H1 (cell line): ENCODE measurements around the gene ITGA11.

Experiments used
- BACH1 ChIP-seq: IDR thresholded peaks from 2 replicates; pipeline ENCODE4 v1.6.1; 2012; ENCODE audit warnings: low read length, improper control_type of control experiment
- BRCA1 ChIP-seq: IDR thresholded peaks from 2 replicates; pipeline ENCODE4 v1.6.1; 2012; ENCODE audit warnings: low read depth, low read length, improper control_type of control experiment
- CHD2 ChIP-seq: IDR thresholded peaks from 2 replicates; pipeline ENCODE4 v1.6.1; 2012; ENCODE audit warnings: low read length, improper control_type of control experiment
- CREB1 ChIP-seq: IDR thresholded peaks from 2 replicates; pipeline ENCODE4 v1.6.1; 2012; ENCODE audit warnings: inconsistent platforms
- EZH2 ChIP-seq: fragments of 200-600 bp; sonication (generic); IDR thresholded peaks from 2 replicates; pipeline ENCODE4 v1.7.1; 2012; ENCODE audit warnings: low read depth, mild to moderate bottlenecking, moderate library complexity, low read length, inconsistent platforms; ENCODE audit not compliant: severe bottlenecking
- FOSL1 ChIP-seq: IDR thresholded peaks from 2 replicates; pipeline ENCODE4 v1.6.1; 2011; ENCODE audit warnings: mild to moderate bottlenecking, low read depth, low read length, moderate library complexity; ENCODE audit not compliant: insufficient read depth
- POLR2A ChIP-seq, 2 experiments: IDR thresholded peaks; 1 replicate in 1 of 2; 2 replicates in 1 of 2; pipeline ENCODE4 v1.6.1; 2011; ENCODE audit warnings: low read depth in 2 of 2, low read length in 2 of 2, mild to moderate bottlenecking in 2 of 2; ENCODE audit errors: control extremely low read depth in 1 of 2
- POLR2AphosphoS5 ChIP-seq: IDR thresholded peaks from 2 replicates; pipeline ENCODE4 v1.6.1; 2011; ENCODE audit warnings: low read depth, low read length
- RAD21 ChIP-seq, 2 experiments: IDR thresholded peaks in 1 of 2; conservative IDR thresholded peaks in 1 of 2; 2 replicates each; pipeline ENCODE4 v1.6.1; 2011; ENCODE audit warnings: low read depth in 2 of 2, low read length in 2 of 2, improper control_type of control experiment in 1 of 2, inconsistent platforms in 1 of 2, mild to moderate bottlenecking in 1 of 2, moderate library complexity in 1 of 2
- RFX5 ChIP-seq: IDR thresholded peaks from 2 replicates; pipeline ENCODE4 v1.6.1; 2011; ENCODE audit warnings: low read depth, low read length, improper control_type of control experiment, borderline replicate concordance
- SIX5 ChIP-seq: IDR thresholded peaks from 2 replicates; pipeline ENCODE4 v1.6.1; 2011; ENCODE audit warnings: mild to moderate bottlenecking, low read depth, low read length
- ZNF274 ChIP-seq: IDR thresholded peaks from 2 replicates; pipeline ENCODE4 v1.7.0; 2012; ENCODE audit warnings: low read length, borderline replicate concordance; ENCODE audit errors: extremely low read depth
- TF ChIP-seq, protein P1 (sequence below), 3 experiments: IDR thresholded peaks; 1 replicate in 2 of 3; 2 replicates in 1 of 3; pipeline versions ENCODE4 v1.5.1 to v1.6.1; 2011; ENCODE audit warnings: low read length in 3 of 3, mild to moderate bottlenecking in 3 of 3, inconsistent platforms in 2 of 3, low read depth in 1 of 3, moderate library complexity in 1 of 3; ENCODE audit not compliant: insufficient read depth in 1 of 3; ENCODE audit errors: control extremely low read depth in 1 of 3
- TF ChIP-seq, protein P2 (sequence below): IDR thresholded peaks from 2 replicates; pipeline ENCODE4 v1.6.1; 2011; ENCODE audit warnings: low read length, improper control_type of control experiment

DNA sequence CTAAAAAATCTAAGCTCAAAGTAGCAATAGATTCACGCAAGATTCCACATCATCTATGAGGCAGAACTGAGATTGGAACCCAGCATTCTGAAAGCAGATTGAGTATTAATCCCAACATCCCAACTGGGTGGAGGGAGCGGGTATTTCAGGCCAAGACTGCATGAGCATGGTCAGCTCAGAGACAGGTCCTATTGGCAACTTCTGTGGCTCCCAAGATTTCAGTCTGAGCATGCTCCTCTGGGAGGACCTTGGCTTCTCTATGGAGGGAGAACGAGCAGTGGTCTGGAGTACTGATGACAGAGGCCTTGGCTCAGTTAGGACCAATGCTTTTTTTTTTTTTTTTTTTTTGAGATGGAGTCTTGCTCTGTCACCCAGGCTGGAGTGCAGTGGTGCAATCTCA is 4.0 kb upstream of the ITGA11 start:
- TF ChIP-seq, protein P1, sequence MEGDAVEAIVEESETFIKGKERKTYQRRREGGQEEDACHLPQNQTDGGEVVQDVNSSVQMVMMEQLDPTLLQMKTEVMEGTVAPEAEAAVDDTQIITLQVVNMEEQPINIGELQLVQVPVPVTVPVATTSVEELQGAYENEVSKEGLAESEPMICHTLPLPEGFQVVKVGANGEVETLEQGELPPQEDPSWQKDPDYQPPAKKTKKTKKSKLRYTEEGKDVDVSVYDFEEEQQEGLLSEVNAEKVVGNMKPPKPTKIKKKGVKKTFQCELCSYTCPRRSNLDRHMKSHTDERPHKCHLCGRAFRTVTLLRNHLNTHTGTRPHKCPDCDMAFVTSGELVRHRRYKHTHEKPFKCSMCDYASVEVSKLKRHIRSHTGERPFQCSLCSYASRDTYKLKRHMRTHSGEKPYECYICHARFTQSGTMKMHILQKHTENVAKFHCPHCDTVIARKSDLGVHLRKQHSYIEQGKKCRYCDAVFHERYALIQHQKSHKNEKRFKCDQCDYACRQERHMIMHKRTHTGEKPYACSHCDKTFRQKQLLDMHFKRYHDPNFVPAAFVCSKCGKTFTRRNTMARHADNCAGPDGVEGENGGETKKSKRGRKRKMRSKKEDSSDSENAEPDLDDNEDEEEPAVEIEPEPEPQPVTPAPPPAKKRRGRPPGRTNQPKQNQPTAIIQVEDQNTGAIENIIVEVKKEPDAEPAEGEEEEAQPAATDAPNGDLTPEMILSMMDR (IDR thresholded peaks at IDR 0.05; ENCODE audit: control extremely low read depth in 1 of 3, insufficient read depth in 1 of 3, low read depth in 1 of 3, low read length in 3 of 3): no peak
- no peak for TF ChIP-seq ZNF274
- TF ChIP-seq POLR2A (IDR thresholded peaks at IDR 0.05; ENCODE audit: control extremely low read depth in 1 of 2, low read depth in 2 of 2, low read length in 2 of 2): no peak
- TF ChIP-seq FOSL1: no peak
- TF ChIP-seq RAD21 (IDR thresholded peaks at IDR 0.05 in 1 of 2, conservative IDR thresholded peaks at IDR 0.05 in 1 of 2; ENCODE audit: low read depth in 2 of 2, low read length in 2 of 2): no peak
- TF ChIP-seq RFX5: no peak
- no peak for TF ChIP-seq SIX5
- no peak for TF ChIP-seq EZH2
- TF ChIP-seq POLR2AphosphoS5: no peak
- TF ChIP-seq CHD2: no peak
- no peak for TF ChIP-seq BRCA1
- TF ChIP-seq, protein P2, sequence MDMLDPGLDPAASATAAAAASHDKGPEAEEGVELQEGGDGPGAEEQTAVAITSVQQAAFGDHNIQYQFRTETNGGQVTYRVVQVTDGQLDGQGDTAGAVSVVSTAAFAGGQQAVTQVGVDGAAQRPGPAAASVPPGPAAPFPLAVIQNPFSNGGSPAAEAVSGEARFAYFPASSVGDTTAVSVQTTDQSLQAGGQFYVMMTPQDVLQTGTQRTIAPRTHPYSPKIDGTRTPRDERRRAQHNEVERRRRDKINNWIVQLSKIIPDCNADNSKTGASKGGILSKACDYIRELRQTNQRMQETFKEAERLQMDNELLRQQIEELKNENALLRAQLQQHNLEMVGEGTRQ: no peak
- TF ChIP-seq CREB1: no peak
- no peak for TF ChIP-seq BACH1
